Thyroid gland (tissue), 4 donors: ENCODE data around the gene CNOT9. TPM values are rescaled to one million over a fixed set of nuclear protein-coding genes. Genes with fewer than 3 reads are reported as not detected.
A peak's percentile ranks its signal among the peaks of the same experiment; 100 is the strongest.

Experiments used
- DNase-seq, 2 donors: peaks; one replicate each; pipeline ENCODE4 v3.0.0-alpha.2; 2019
- H3K27ac ChIP-seq, 3 donors: fragments of 200-600 bp; sonication (generic); 1 replicate in 2 of 3; 2 replicates in 1 of 3; pipeline ENCODE4 v1.5.1; 2016 to 2019; ENCODE audit warnings: mild to moderate bottlenecking in 1 of 3, moderate library complexity in 1 of 3
- H3K27me3 ChIP-seq: fragments of 200-600 bp; sonication (generic); one replicate; pipeline ENCODE4 v1.5.1; 2019
- H3K36me3 ChIP-seq, 2 donors: fragments of 200-600 bp; sonication (generic); one replicate each; pipeline ENCODE4 v1.5.1; 2016 to 2019
- H3K4me1 ChIP-seq, 2 donors: fragments of 200-600 bp; sonication (generic); one replicate each; pipeline ENCODE4 v1.5.1; 2017 to 2019
- H3K4me3 ChIP-seq, 3 donors: fragments of 200-600 bp; sonication (generic); replicated peaks in 1 of 3; 1 replicate in 2 of 3; 2 replicates in 1 of 3; pipeline ENCODE4 v1.5.1; 2016; ENCODE audit warnings: mild to moderate bottlenecking in 1 of 3
- H3K9me3 ChIP-seq: fragments of 200-600 bp; sonication (generic); one replicate; pipeline ENCODE4 v1.5.1; 2017
- CTCF ChIP-seq, 6 experiments: fragments of 200-600 bp in 3 of 6; fragments of 450-650 bp in 3 of 6; sonication (generic) in 3 of 6; IDR thresholded peaks; one replicate each; pipeline ENCODE4 v1.5.1; 2016 to 2019; ENCODE audit warnings: antibody characterized with exemption in 6 of 6, mild to moderate bottlenecking in 2 of 6, inconsistent platforms in 1 of 6, moderate library complexity in 1 of 6
- POLR2A ChIP-seq, 2 donors: fragments of 450-650 bp; IDR thresholded peaks; one replicate each; pipeline ENCODE4 v1.6.1; 2017; ENCODE audit warnings: antibody characterized with exemption in 2 of 2, mild to moderate bottlenecking in 2 of 2, moderate library complexity in 1 of 2
- WGBS, 2 donors: methylation state at CpG; one replicate each; pipeline ENCODE4 v1.1.5; 2017; 5-methylcytosine and 5-hydroxymethylcytosine counted together
- intact Hi-C: fragments of 100-400 bp; cut with DNase I; formaldehyde crosslinking; loops from one replicate; pipeline ENCODE4 v1.15.1; 2023
- total RNA-seq, 4 donors: library from RNA; depleted of rRNA; stranded (reverse); fragments of >200 nt; gene quantifications; one replicate each; pipeline ENCODE4 v1.2.3, GENCODE V29; 2016

The CNOT9 gene
- total RNA-seq, 4 donors from 2014 or later = 34.7 to 48.5 (median 38.5) TPM

GRCh38 chr2:218567797-218568189 lies 846 bp upstream of the CNOT9 start:
- Histone ChIP-seq H3K27me3 (no peaks in the 10 kb centered on the region), H3K27ac (peak overlapping the region; percentile 31 to 91 (median 89)), H3K4me1 (peaks cover 16 to 27% of the 10 kb centered on the region in 2 donors), H3K36me3 (no peaks in the 10 kb centered on the region), H3K9me3 (no peaks in the 10 kb centered on the region), H3K4me3 (peak overlapping the region; percentile 13 to 74 (median 58))
- intact Hi-C loops = loop anchor here (5.0 to 10.0 kb wide), 3 partner anchors 77 to 303 kb away; partner anchors contain the start of gene GPBAR1
- 0 to 1% methylated on average over 19 of the region's 19 CpGs for WGBS, 2 donors
- peak in 1 of 2 donors; percentile 70 for DNase-seq
- TF ChIP-seq CTCF (IDR thresholded peaks at IDR 0.05) (no peak), POLR2A (IDR thresholded peaks at IDR 0.05) (no peak)

- intact Hi-C loops = loop anchor here (5.0 to 10.0 kb wide), 3 partner anchors 76 to 304 kb away; partner anchors contain the start of gene GPBAR1
- 0 to 2% methylated on average over 8 to 18 of the region's 31 CpGs for WGBS, 2 donors
- Histone ChIP-seq H3K4me1 (peaks cover 16 to 27% of the 10 kb centered on the region in 2 donors), H3K27me3 (no peaks in the 10 kb centered on the region), H3K36me3 (no peaks in the 10 kb centered on the region), H3K4me3 (peak overlapping the region; percentile 72 to 74 (median 74)), H3K9me3 (no peaks in the 10 kb centered on the region), H3K27ac (peak overlapping the region; percentile 81 to 91 (median 89))
- peak; percentile 37 to 46 for DNase-seq
- TF ChIP-seq CTCF (IDR thresholded peaks at IDR 0.05) (no peak), POLR2A (IDR thresholded peaks at IDR 0.05) (no peak)
These were observed 396 bp downstream of the CNOT9 start for GRCh38 chr2:218569038-218569431.

- H3K27ac ChIP-seq = peak overlapping the region; percentile 81 to 91 (median 89)
- intact Hi-C loops = loop anchor here (5.0 to 10.0 kb wide), 3 partner anchors 75 to 305 kb away; partner anchors contain the start of gene GPBAR1
- H3K4me3 ChIP-seq = peak overlapping the region; percentile 72 to 74 (median 74)
- H3K4me1 ChIP-seq = peaks cover 16 to 27% of the 10 kb centered on the region in 2 donors
- no peaks in the 10 kb centered on the region for H3K36me3 ChIP-seq
- no peak for TF ChIP-seq POLR2A (IDR thresholded peaks at IDR 0.05)
- TF ChIP-seq CTCF (IDR thresholded peaks at IDR 0.05) = no peak
- WGBS, 2 donors = 9 to 13% methylated on average over 10 of the region's 10 CpGs
- no peaks in the 10 kb centered on the region for H3K27me3 ChIP-seq
- no peaks in the 10 kb centered on the region for H3K9me3 ChIP-seq
- no peak for DNase-seq
These were observed 1.2 kb downstream of the CNOT9 start for GRCh38 chr2:218569661-218570500.

- no peak for TF ChIP-seq POLR2A (IDR thresholded peaks at IDR 0.05)
- TF ChIP-seq CTCF (IDR thresholded peaks at IDR 0.05) = no peak
- H3K4me3 ChIP-seq = no peak overlapping the region
- intact Hi-C loops = no loop called here
These were observed 2.2 kb downstream of the CNOT9 start for GRCh38 chr2:218570850-218571249.

GRCh38 chr2:218576854-218577253 lies 8.2 kb downstream of the CNOT9 start:
- peak overlapping the region in 1 of 3 donors; percentile 13 for H3K27ac ChIP-seq
- DNase-seq = no peak
- 92 to 96% methylated on average over 4 of the region's 4 CpGs for WGBS, 2 donors
- no peaks in the 10 kb centered on the region for H3K9me3 ChIP-seq
- H3K4me1 ChIP-seq = peaks cover 5 to 18% of the 10 kb centered on the region in 2 donors
- H3K4me3 ChIP-seq = no peak overlapping the region
- no peak for TF ChIP-seq CTCF (IDR thresholded peaks at IDR 0.05)
- TF ChIP-seq POLR2A (IDR thresholded peaks at IDR 0.05) = no peak
- H3K36me3 ChIP-seq = peaks cover 0 to 4% of the 10 kb centered on the region in 2 donors
- no peaks in the 10 kb centered on the region for H3K27me3 ChIP-seq
- intact Hi-C loops = no loop called here

More at GRCh38 chr2:218570850-218571249, 2.2 kb downstream of the CNOT9 start:
- H3K27ac ChIP-seq = no peak overlapping the region
- peaks cover 16 to 27% of the 10 kb centered on the region in 2 donors for H3K4me1 ChIP-seq
- H3K9me3 ChIP-seq = no peaks in the 10 kb centered on the region
- H3K27me3 ChIP-seq = no peaks in the 10 kb centered on the region
- WGBS, 2 donors = 44 to 47% methylated on average over 6 of the region's 6 CpGs
- no peaks in the 10 kb centered on the region for H3K36me3 ChIP-seq
- DNase-seq = no peak
